HG03280 (cell line): ENCODE measurements around the gene DUSP22.

ENCODE experiments used
- ATAC-seq: cut with Tn5 transposase; IDR thresholded peaks from one replicate; pipeline ENCODE4 v1.9.1; 2021; ENCODE audit warnings: mild to moderate bottlenecking, moderate library complexity; ENCODE audit not compliant: unreplicated experiment

The DUSP22 gene

GRCh38 chr6:349491-349921 lies 57.2 kb downstream of the DUSP22 start:
- no peak for ATAC-seq

GRCh38 chr6:350371-350770 lies 58.1 kb downstream of the DUSP22 start:
- ATAC-seq: no peak

- ATAC-seq: no peak
These were observed 59.0 kb downstream of the DUSP22 start for GRCh38 chr6:351011-351866.

- ATAC-seq: no peak
These were observed 59.6 kb downstream of the DUSP22 start for GRCh38 chr6:351867-352289.

GRCh38 chr6:352474-352873 lies 60.2 kb downstream of the DUSP22 start:
- no peak for ATAC-seq

- ATAC-seq: no peak
These were observed 60.7 kb downstream of the DUSP22 start for GRCh38 chr6:352896-353470.

- no peak for ATAC-seq
These were observed 61.6 kb downstream of the DUSP22 start for GRCh38 chr6:353642-354614.

GRCh38 chr6:354631-355280 lies 62.5 kb downstream of the DUSP22 start:
- ATAC-seq: no peak

- no peak for ATAC-seq
These were observed 63.3 kb downstream of the DUSP22 start for GRCh38 chr6:355373-356208.

GRCh38 chr6:356828-357251 lies 64.6 kb downstream of the DUSP22 start:
- no peak for ATAC-seq

- no peak for ATAC-seq
These were observed 65.0 kb downstream of the DUSP22 start for GRCh38 chr6:357261-357790.

GRCh38 chr6:357791-358341 lies 65.6 kb downstream of the DUSP22 start:
- ATAC-seq: no peak

- no peak for ATAC-seq
These were observed 66.1 kb downstream of the DUSP22 start for GRCh38 chr6:358432-358831.

GRCh38 chr6:358847-359246 lies 66.6 kb downstream of the DUSP22 start:
- no peak for ATAC-seq

- no peak for ATAC-seq
These were observed 67.2 kb downstream of the DUSP22 start for GRCh38 chr6:359261-360035.

- ATAC-seq: no peak
These were observed 68.1 kb downstream of the DUSP22 start for GRCh38 chr6:360349-360748.

GRCh38 chr6:360764-361373 lies 68.6 kb downstream of the DUSP22 start:
- no peak for ATAC-seq
